IPS-20b (cell line): ENCODE measurements around the gene ZNF236.

ENCODE experiments used
- H3K27ac ChIP-seq: one replicate; pipeline ENCODE4 v1.5.1; 2013; ENCODE audit warnings: low read length
- H3K27me3 ChIP-seq: 2 replicates; pipeline ENCODE4 v1.6.1; 2013; ENCODE audit warnings: mild to moderate bottlenecking, low read length, inconsistent platforms; ENCODE audit not compliant: insufficient read depth
- H3K36me3 ChIP-seq: 2 replicates; pipeline ENCODE4 v1.6.1; 2013; ENCODE audit warnings: low read depth, mild to moderate bottlenecking, inconsistent platforms, low read length, moderate library complexity; ENCODE audit not compliant: insufficient read depth
- H3K4me1 ChIP-seq: 2 replicates; pipeline ENCODE4 v1.6.1; 2013; ENCODE audit warnings: mild to moderate bottlenecking, control low read depth, inconsistent platforms, low read length, moderate library complexity; ENCODE audit not compliant: insufficient read depth
- H3K4me3 ChIP-seq: 2 replicates; pipeline ENCODE4 v1.5.1; 2013; ENCODE audit warnings: mild to moderate bottlenecking, low read length, inconsistent platforms
- H3K9ac ChIP-seq: 2 replicates; pipeline ENCODE4 v1.6.1; 2013; ENCODE audit warnings: low read depth, mild to moderate bottlenecking, inconsistent platforms, low read length, moderate library complexity
- H3K9me3 ChIP-seq: 2 replicates; pipeline ENCODE4 v1.6.1; 2013; ENCODE audit warnings: mild to moderate bottlenecking, low read depth, low read length, inconsistent platforms; ENCODE audit not compliant: insufficient read depth

The ZNF236 gene

DNA sequence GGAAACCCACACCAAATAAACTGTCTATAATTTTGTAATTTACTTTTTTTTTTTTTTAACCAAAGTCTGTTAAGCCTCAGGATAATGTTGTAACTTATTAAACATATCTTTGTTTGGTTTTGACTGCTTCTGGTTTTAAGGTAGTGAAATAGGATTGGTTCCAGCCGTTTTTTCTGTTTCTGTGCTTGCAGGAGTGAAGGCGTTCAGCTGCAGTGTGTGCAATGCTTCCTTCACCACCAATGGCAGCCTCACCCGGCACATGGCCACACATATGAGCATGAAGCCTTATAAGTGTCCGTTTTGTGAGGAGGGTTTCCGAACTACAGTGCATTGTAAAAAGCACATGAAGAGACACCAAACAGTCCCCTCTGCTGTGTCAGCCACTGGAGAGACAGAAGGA, 93.1 kb downstream of the ZNF236 start:
- Histone ChIP-seq H3K27me3 (no peaks in the 10 kb centered on the region), H3K4me3 (no peak overlapping the region), H3K9ac (no peak overlapping the region), H3K27ac (no peak overlapping the region), H3K4me1 (no peaks in the 10 kb centered on the region), H3K9me3 (no peaks in the 10 kb centered on the region), H3K36me3 (peaks cover 88% of the 10 kb centered on the region)

DNA sequence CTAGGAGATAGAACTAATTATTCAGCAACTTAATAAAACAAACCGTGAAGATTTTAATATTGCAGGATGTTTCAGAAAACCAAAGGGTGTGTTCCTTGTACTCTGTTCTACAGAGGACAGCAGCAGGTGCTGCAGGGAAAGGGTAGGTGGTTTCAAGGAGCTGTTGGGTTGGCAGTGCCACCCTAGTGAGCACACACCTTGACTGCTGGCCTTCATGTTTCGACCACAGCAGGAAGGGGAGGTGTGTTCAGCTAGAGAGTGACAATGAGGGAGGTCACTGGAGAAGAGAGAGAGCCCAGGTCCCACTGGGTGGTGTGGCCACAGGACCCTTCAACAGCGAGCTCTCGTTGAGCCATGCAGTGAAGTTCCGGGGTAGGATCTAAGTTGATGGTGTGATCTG, 98.6 kb downstream of the ZNF236 start:
- no peak overlapping the region for H3K27ac ChIP-seq
- H3K36me3 ChIP-seq: peaks cover 71% of the 10 kb centered on the region
- no peaks in the 10 kb centered on the region for H3K4me1 ChIP-seq
- H3K4me3 ChIP-seq: no peak overlapping the region
- no peaks in the 10 kb centered on the region for H3K27me3 ChIP-seq
- H3K9ac ChIP-seq: no peak overlapping the region
- no peaks in the 10 kb centered on the region for H3K9me3 ChIP-seq

DNA sequence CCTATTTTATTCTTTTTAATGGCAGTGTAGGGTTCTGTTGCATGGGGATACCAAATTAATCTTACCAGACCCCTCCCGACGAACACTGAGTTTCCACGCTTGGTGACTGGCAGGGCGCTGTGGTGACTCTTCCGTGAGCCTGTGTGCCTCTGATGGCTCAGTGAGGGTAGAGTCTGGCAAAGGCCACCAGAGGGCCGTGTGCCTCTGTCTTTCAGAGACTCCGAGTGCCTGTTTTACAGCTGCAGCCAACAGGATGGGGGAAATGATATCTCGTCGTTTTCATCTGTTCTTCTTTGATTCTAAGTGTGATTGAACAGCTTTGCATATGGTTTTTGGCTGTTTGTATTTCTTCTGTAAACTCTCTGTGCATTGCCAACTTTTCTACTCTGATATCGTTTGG, 99.8 kb downstream of the ZNF236 start:
- Histone ChIP-seq H3K4me1 (no peaks in the 10 kb centered on the region), H3K9ac (no peak overlapping the region), H3K9me3 (no peaks in the 10 kb centered on the region), H3K27me3 (no peaks in the 10 kb centered on the region), H3K4me3 (no peak overlapping the region), H3K36me3 (peaks cover 67% of the 10 kb centered on the region), H3K27ac (no peak overlapping the region)

- H3K36me3 ChIP-seq: peaks cover 67% of the 10 kb centered on the region
- H3K4me1 ChIP-seq: no peaks in the 10 kb centered on the region
- no peak overlapping the region for H3K9ac ChIP-seq
- no peak overlapping the region for H3K27ac ChIP-seq
- H3K9me3 ChIP-seq: no peaks in the 10 kb centered on the region
- H3K4me3 ChIP-seq: no peak overlapping the region
- H3K27me3 ChIP-seq: no peaks in the 10 kb centered on the region
Measured at GRCh38 chr18:76923485-76924085, 101.2 kb downstream of the ZNF236 start.

DNA sequence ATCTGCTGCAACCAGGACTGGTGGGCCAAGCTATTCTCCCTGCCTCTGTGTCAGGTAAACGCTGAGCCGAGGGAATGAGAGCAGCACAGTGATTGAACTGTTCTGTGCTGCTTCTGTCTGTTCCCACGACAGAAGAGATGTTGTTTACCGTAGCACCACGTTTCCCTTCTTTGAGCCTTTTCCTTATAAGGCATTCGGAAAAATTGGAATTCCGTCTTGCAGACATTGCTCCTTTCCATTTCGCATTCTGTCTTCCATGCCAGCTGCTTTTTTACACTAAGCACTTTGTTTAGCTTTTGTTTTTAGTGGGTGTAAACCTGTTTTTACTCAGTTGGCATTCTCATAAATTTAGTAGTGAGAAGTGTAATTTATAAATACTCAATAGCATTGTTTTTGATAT, 103.1 kb downstream of the ZNF236 start:
- Histone ChIP-seq H3K4me1 (no peaks in the 10 kb centered on the region), H3K9ac (no peak overlapping the region), H3K27ac (no peak overlapping the region), H3K36me3 (peaks cover 70% of the 10 kb centered on the region), H3K27me3 (no peaks in the 10 kb centered on the region), H3K4me3 (no peak overlapping the region), H3K9me3 (no peaks in the 10 kb centered on the region)

DNA sequence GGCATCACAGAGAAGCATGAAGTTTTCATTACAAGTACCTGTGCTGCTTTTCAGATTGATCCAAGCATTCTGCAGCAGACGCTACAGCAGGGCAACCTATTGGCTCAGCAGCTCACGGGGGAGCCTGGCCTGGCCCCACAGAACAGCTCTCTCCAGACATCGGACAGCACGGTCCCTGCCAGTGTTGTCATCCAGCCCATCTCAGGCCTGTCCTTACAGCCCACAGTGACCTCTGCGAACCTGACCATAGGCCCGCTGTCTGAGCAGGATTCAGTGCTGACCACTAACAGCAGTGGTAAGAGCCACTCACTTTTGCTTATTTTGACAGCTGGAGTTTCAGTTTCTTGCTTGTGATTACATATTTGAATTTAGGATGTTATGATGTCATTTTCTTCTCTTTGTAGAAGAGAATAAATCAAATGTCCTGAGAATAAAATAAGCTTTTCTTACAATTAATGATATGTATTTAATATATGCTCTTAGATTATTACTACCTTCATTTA, 104.9 kb downstream of the ZNF236 start:
- Histone ChIP-seq H3K9ac (no peak overlapping the region), H3K27me3 (no peaks in the 10 kb centered on the region), H3K9me3 (no peaks in the 10 kb centered on the region), H3K4me3 (no peak overlapping the region), H3K36me3 (peaks cover 71% of the 10 kb centered on the region), H3K27ac (no peak overlapping the region), H3K4me1 (no peaks in the 10 kb centered on the region)

DNA sequence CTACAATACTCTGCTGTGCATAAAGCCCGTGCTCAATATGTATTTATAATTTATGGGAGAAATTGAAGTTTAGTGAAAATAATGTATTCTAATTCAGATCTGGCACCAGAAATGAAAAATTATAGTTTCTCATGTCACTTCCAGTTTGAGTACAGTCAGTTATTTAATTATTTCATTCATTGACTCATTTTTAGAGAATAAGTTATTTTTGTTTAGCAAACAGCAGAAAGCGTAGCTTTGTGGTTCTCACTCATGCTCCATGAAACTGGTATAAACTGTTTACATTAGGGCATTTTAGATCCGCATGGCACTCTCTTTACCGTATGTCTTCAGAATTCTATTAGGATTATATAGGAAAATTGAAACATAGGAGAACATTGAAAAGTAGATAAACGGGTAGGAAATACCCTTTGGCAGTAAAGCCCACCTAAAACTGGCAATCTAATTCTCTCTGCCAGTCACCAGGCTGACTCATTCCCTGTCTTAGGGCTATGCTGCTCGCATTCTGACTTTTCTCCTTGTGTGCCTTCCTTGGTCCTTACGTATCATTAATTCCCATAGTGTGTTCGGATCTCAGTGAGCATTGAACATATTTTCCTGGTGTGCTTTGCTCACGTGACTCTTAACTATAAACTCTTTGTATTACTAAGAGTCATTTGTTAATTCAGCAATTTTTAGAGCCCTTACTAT, 106.0 kb downstream of the ZNF236 start:
- H3K36me3 ChIP-seq: peaks cover 66% of the 10 kb centered on the region
- H3K4me1 ChIP-seq: no peaks in the 10 kb centered on the region
- no peaks in the 10 kb centered on the region for H3K9me3 ChIP-seq
- H3K27ac ChIP-seq: no peak overlapping the region
- no peak overlapping the region for H3K9ac ChIP-seq
- no peaks in the 10 kb centered on the region for H3K27me3 ChIP-seq
- H3K4me3 ChIP-seq: no peak overlapping the region

GRCh38 chr18:76931171-76931570, 108.8 kb downstream of the ZNF236 start:
- Histone ChIP-seq H3K27me3 (no peaks in the 10 kb centered on the region), H3K27ac (no peak overlapping the region), H3K36me3 (peaks cover 47% of the 10 kb centered on the region), H3K9ac (no peak overlapping the region), H3K9me3 (no peaks in the 10 kb centered on the region), H3K4me1 (no peaks in the 10 kb centered on the region), H3K4me3 (no peak overlapping the region)

GRCh38 chr18:76932026-76932819, 109.9 kb downstream of the ZNF236 start:
- H3K4me3 ChIP-seq: no peak overlapping the region
- H3K9ac ChIP-seq: no peak overlapping the region

GRCh38 chr18:76935722-76936337, 113.5 kb downstream of the ZNF236 start:
- Histone ChIP-seq H3K9me3 (no peaks in the 10 kb centered on the region), H3K4me1 (no peaks in the 10 kb centered on the region), H3K27me3 (no peaks in the 10 kb centered on the region), H3K36me3 (peaks cover 28% of the 10 kb centered on the region), H3K27ac (no peak overlapping the region), H3K4me3 (no peak overlapping the region), H3K9ac (no peak overlapping the region)

More at GRCh38 chr18:76932026-76932819, 109.9 kb downstream of the ZNF236 start:
- Histone ChIP-seq H3K4me1 (no peaks in the 10 kb centered on the region), H3K27me3 (no peaks in the 10 kb centered on the region), H3K36me3 (peaks cover 45% of the 10 kb centered on the region), H3K27ac (no peak overlapping the region), H3K9me3 (no peaks in the 10 kb centered on the region)

- H3K9ac ChIP-seq: no peak overlapping the region
- no peak overlapping the region for H3K4me3 ChIP-seq
- H3K27ac ChIP-seq: no peak overlapping the region
- no peaks in the 10 kb centered on the region for H3K4me1 ChIP-seq
- H3K27me3 ChIP-seq: no peaks in the 10 kb centered on the region
- H3K36me3 ChIP-seq: peaks cover 23% of the 10 kb centered on the region; the same call in 1 of the 2 replicates
- no peaks in the 10 kb centered on the region for H3K9me3 ChIP-seq
Measured at GRCh38 chr18:76936877-76937276, 114.5 kb downstream of the ZNF236 start.
